Kidney epithelial cell (primary cell): Measurements from ENCODE around the gene LGI4. TPM values are rescaled to one million over a fixed set of nuclear protein-coding genes. Genes with fewer than 3 reads are reported as not detected.

Experiments used
- DNase-seq: peaks from one replicate; pipeline ENCODE4 v3.0.0-alpha.2; 2010; ENCODE audit warnings: low read depth
- H3K27me3 ChIP-seq: 2 replicates; pipeline ENCODE4 v1.6.0; 2011; ENCODE audit warnings: low read length; ENCODE audit not compliant: control insufficient read depth, insufficient read depth
- H3K36me3 ChIP-seq: 2 replicates; pipeline ENCODE4 v1.5.1; 2011; ENCODE audit warnings: low read length; ENCODE audit not compliant: control insufficient read depth, insufficient read depth
- H3K4me3 ChIP-seq: 2 replicates; pipeline ENCODE4 v1.5.1; 2011; ENCODE audit warnings: low read depth, mild to moderate bottlenecking, control low read depth, low read length
- CTCF ChIP-seq: IDR thresholded peaks from 2 replicates; pipeline ENCODE4 v1.5.1; 2011; ENCODE audit warnings: mild to moderate bottlenecking, moderate library complexity, low read length, control low read depth, inconsistent platforms; ENCODE audit not compliant: insufficient read depth, poor library complexity, severe bottlenecking
- total RNA-seq: library from RNA; depleted of rRNA; stranded (reverse); fragments of >200 nt; gene quantifications from 2 replicates; pipeline ENCODE4 v1.2.3, GENCODE V29; 2015

LGI4 gene
- total RNA-seq, 1 donor from 2014 or later, result not detected

- DNase-seq, result no peak
- Histone ChIP-seq H3K36me3 (no peaks in the 10 kb centered on the region), H3K27me3 (peaks cover 7% of the 10 kb centered on the region), H3K4me3 (no peak overlapping the region)
- no peak for TF ChIP-seq CTCF
Observed at GRCh38 chr19:35128398-35129057, 6.3 kb downstream of the LGI4 start.

DNA sequence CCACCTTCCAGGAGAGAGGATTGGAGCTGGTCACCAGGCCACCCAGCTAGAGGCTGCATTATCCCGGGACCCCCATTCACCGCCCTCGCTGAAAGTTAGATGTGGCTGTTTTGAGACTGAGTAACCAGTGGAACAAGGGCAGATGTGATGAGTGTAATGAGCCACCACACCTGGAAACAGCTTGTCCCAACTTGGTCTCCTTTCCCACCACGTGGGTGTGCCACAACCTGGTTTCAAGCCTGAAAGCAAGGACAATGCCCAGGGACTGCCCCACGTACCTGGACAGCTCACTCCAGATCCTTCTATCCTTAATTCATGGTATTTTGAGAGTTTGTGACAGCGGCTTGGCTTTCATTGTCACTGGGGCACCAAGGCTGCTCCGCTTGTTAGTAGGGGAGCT is 7.0 kb downstream of the LGI4 start:
- H3K36me3 ChIP-seq, result no peaks in the 10 kb centered on the region
- TF ChIP-seq CTCF, result no peak
- H3K4me3 ChIP-seq, result no peak overlapping the region
- H3K27me3 ChIP-seq, result peaks cover 5% of the 10 kb centered on the region
- DNase-seq, result no peak

DNA sequence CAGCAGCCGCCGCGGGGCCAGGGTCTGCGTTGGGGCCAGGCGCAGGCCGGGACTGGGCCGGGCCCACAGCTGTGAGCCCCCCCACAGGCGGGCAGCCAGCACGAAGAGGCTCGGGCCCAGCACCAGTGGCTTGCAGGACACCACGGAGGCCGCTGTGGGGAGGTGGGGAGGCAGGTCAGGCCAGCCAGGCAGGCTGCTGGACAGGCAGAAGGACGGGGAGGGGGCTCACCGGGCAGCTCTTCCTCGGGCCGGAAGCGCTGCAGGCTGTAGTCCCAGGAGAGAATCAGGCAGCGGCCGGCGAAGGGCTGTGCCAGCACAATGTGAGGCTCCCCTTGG is 8.3 kb downstream of the LGI4 start:
- Histone ChIP-seq H3K27me3 (peaks cover 5% of the 10 kb centered on the region), H3K36me3 (no peaks in the 10 kb centered on the region), H3K4me3 (no peak overlapping the region)
- TF ChIP-seq CTCF, result no peak
- no peak for DNase-seq

- no peak for TF ChIP-seq CTCF
- H3K36me3 ChIP-seq, result no peaks in the 10 kb centered on the region
- no peak overlapping the region for H3K4me3 ChIP-seq
- DNase-seq, result no peak
- H3K27me3 ChIP-seq, result peaks cover 5% of the 10 kb centered on the region
Observed at GRCh38 chr19:35125749-35126623, 8.9 kb downstream of the LGI4 start.

DNA sequence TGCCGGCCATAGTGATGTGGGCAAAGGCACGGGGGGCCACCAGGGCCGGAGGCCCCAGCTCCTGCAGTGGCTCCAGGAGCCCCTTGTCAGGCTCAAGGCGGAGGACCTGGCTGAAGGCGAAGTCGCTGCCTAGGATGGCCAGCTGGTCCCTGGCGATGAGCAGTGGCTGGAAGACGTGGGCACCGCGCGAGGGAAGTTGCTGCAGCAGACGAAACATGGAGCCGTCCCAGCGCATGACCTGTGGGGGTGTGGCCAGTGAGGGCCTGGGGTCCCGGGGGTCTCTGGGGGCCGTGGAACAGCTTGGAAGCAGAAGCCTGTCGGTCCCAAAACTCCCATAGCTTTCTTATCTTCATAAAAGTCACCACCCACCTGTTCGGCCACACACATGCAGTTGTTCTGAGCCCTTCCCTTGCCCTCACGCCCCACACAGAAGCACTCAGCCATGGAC is 9.6 kb downstream of the LGI4 start:
- Histone ChIP-seq H3K27me3 (peaks cover 5% of the 10 kb centered on the region), H3K4me3 (no peak overlapping the region), H3K36me3 (no peaks in the 10 kb centered on the region)
- no peak for TF ChIP-seq CTCF
- DNase-seq, result no peak
